ENCODE data around the gene PPM1D.

DNA sequence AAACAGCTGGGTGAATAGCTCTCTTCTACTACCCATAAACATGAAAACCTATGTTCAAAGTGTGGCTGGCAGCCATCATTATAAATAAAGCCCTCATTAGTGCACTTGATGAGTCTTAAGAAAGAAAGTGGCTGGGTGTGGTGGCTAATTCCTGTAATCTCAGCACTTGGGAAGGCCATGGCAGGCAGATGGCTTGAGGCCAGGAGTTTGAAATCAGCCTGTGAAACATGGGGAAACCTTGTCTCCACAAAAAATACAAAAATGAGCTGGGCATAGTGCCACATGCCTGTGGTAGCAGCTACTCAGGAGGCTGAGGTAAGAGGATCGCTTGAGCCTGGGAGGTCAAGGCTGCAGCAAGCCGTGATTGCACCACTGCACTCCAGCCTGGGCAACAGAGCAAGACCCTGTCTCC, 45.6 kb upstream of the PPM1D start:
- TF ChIP-seq, protein P1, sequence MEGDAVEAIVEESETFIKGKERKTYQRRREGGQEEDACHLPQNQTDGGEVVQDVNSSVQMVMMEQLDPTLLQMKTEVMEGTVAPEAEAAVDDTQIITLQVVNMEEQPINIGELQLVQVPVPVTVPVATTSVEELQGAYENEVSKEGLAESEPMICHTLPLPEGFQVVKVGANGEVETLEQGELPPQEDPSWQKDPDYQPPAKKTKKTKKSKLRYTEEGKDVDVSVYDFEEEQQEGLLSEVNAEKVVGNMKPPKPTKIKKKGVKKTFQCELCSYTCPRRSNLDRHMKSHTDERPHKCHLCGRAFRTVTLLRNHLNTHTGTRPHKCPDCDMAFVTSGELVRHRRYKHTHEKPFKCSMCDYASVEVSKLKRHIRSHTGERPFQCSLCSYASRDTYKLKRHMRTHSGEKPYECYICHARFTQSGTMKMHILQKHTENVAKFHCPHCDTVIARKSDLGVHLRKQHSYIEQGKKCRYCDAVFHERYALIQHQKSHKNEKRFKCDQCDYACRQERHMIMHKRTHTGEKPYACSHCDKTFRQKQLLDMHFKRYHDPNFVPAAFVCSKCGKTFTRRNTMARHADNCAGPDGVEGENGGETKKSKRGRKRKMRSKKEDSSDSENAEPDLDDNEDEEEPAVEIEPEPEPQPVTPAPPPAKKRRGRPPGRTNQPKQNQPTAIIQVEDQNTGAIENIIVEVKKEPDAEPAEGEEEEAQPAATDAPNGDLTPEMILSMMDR (IDR thresholded peaks at IDR 0.05), result no peak
- no peak for TF ChIP-seq POLR2A (IDR thresholded peaks at IDR 0.05)
